ENCODE data around the gene TMEM81.

The TMEM81 gene, protein sequence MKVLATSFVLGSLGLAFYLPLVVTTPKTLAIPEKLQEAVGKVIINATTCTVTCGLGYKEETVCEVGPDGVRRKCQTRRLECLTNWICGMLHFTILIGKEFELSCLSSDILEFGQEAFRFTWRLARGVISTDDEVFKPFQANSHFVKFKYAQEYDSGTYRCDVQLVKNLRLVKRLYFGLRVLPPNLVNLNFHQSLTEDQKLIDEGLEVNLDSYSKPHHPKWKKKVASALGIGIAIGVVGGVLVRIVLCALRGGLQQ

DNA sequence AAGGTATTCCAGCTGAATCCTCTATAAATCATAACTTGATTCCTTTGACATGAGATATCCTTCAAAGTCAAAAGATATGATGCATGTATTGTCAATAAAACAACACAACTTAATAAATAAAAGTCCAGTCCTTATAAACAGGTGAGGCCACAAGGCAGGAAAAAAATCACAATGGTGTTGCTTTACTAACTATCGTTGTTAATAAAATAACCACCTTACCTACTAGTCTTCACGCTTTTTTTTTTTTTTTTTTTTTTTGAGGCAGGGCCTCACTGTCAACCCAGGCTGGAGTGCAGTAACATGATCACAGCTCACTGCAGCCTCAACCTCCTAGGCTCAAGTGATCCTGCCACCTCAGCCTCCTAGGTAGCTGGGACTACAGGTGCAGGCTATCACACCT lies at the start of gene TMEM81:
Gene TMEM81 (minus strand): TSS at position 101 of the 400 bp plus-strand sequence. CDS start 140 bp downstream, outside the sequence.
- TF ChIP-seq ZFX (IDR thresholded peaks at IDR 0.05; ENCODE audit: borderline replicate concordance) = no peak
- no peak for TF ChIP-seq CTCF (IDR thresholded peaks at IDR 0.05)
- H3K27ac ChIP-seq = no peak within 1 kb of the TSS

DNA sequence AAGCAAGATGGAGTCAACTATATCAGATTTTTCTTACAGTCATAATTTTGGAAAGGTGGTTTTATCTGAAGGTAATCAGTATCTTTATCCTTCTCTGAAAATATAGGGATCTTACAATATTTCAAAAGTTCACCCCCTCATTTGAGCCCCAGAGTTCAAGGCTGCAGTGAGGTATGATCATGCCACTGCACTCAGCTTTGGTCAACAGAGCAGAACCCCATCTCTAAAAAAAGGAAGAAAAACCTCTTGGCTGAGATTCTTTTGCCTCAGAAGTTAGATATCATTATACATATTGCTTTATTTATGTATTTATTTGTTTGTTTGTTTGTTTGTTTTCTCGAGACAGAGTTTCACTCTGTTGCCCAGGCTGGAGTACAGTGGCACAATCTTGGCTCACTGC lies 49.0 kb upstream of the TMEM81 start:
- no peak overlapping the region for H3K27ac ChIP-seq
- no peak for TF ChIP-seq CTCF (IDR thresholded peaks at IDR 0.05)
- no peak for TF ChIP-seq ZFX (IDR thresholded peaks at IDR 0.05; ENCODE audit: borderline replicate concordance)

DNA sequence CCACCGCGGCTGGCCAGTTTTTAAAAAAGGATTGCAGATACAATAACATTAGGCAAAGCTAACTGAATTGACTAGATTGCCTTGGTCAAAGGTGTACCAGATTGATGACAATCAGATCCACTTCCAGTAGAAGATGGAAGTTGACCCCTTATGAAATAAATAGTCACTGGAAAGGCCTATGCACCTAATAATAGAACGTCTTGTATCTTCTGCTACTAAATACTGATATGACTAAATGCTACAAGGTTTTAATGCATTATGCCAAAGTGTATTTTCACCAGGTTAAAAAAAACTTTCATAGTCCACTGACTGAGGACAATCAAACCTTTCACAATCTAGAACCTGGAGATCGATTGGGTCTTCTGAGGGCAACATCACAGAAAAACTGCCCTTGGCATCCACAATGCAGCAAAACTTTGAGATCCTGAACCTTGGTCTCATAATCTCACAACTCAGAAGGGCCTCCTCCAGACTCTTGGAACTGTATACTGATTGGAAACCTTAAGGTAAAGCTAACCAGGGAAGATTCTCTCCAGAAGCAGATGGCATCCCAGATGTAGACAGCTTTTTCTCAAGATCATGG lies 45.3 kb upstream of the TMEM81 start:
- H3K27ac ChIP-seq = no peak overlapping the region
- no peak for TF ChIP-seq CTCF (IDR thresholded peaks at IDR 0.05)
- no peak for TF ChIP-seq ZFX (IDR thresholded peaks at IDR 0.05; ENCODE audit: borderline replicate concordance)

- TF ChIP-seq CTCF (IDR thresholded peaks at IDR 0.05) (no peak), ZFX (IDR thresholded peaks at IDR 0.05; ENCODE audit: borderline replicate concordance) (no peak)
- no peak overlapping the region for H3K27ac ChIP-seq
Observed at GRCh38 chr1:205128050-205128449, 43.8 kb upstream of the TMEM81 start.

- no peak for TF ChIP-seq ZFX (IDR thresholded peaks at IDR 0.05; ENCODE audit: borderline replicate concordance)
- no peak for TF ChIP-seq CTCF (IDR thresholded peaks at IDR 0.05)
- no peak overlapping the region for H3K27ac ChIP-seq
Observed at GRCh38 chr1:205127646-205128045, 43.4 kb upstream of the TMEM81 start.

DNA sequence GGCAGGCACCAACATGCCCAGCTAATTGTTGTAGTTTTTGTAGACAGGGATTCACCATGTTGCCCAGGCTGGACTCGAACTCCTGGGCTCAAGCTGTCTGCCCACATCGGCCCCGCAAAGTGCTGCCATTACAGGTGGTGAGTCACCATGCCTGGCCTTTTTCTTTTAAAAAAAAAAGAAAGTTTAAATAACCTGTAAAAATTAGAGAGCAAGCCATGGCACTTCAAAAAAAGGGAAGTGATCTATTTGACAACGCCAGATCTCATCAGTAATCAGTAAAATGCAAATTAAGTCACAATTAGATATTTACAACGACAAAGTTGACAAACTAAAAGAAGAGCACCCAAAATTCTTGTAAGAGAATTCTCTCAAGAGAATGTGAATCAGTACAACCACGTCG lies 40.5 kb upstream of the TMEM81 start:
- TF ChIP-seq CTCF (IDR thresholded peaks at IDR 0.05) (no peak), ZFX (IDR thresholded peaks at IDR 0.05; ENCODE audit: borderline replicate concordance) (no peak)
- H3K27ac ChIP-seq = no peak overlapping the region

- H3K27ac ChIP-seq = peak overlapping the region; percentile 88
Observed at GRCh38 chr1:205122489-205122882, 38.2 kb upstream of the TMEM81 start.

More at GRCh38 chr1:205122489-205122882, 38.2 kb upstream of the TMEM81 start:
- TF ChIP-seq CTCF (IDR thresholded peaks at IDR 0.05) = peak; percentile 21
- TF ChIP-seq ZFX (IDR thresholded peaks at IDR 0.05; ENCODE audit: borderline replicate concordance) = no peak

Data from 22Rv1 (cell line).